PC-9 (cell line): ENCODE data around the gene RYR3.

Source experiments
- CTCF ChIP-seq: fragments of 200-600 bp; sonication (generic); conservative IDR thresholded peaks from 2 replicates; pipeline ENCODE4 v1.6.1; 2017; ENCODE audit warnings: mixed run types, antibody characterized with exemption, mild to moderate bottlenecking, moderate library complexity
- EZH2 ChIP-seq: fragments of 200-600 bp; sonication (generic); IDR thresholded peaks from 2 replicates; pipeline ENCODE4 v1.8.0; 2017; ENCODE audit warnings: antibody characterized with exemption, low read depth

GRCh38 chr15:33706173-33706572 is 395.4 kb downstream of the RYR3 start:
- TF ChIP-seq CTCF: no peak
- no peak for TF ChIP-seq EZH2
